ENCODE measurements around the gene HPSE2. TPM values are rescaled to one million over a fixed set of nuclear protein-coding genes. Genes with fewer than 3 reads are reported as not detected.

The HPSE2 gene
- total RNA-seq, 2 experiments from 2014 or later, result not detected

GRCh38 chr10:98745645-98746044 lies 490.0 kb downstream of the HPSE2 start:
- Mint-ChIP-seq H3K36me3 (ENCODE audit: low read depth) (no peaks in the 10 kb centered on the region), H3K4me1 (no peaks in the 10 kb centered on the region), H3K27me3 (peaks cover 6% of the 10 kb centered on the region), H3K4me3 (no peak overlapping the region), H3K27ac (no peak overlapping the region), H3K9me3 (ENCODE audit: low read depth) (no peaks in the 10 kb centered on the region)
- POLR2A ChIA-PET, result no interaction called here
- DNase-seq, result no peak
- intact Hi-C loops (cut with DNase I, micrococcal nuclease), result loop anchor here (5.0 to 10.0 kb wide), 2 partner anchors 299 to 502 kb away; no protein-coding TSS in a partner anchor
- ATAC-seq, result no peak
- CTCF ChIA-PET, result interaction anchor here (0.5 kb wide), 1 partner anchor 682 kb away, joined by 4 read pairs; no protein-coding TSS in a partner anchor

- CTCF ChIA-PET, result interaction anchor here (0.5 to 0.9 kb wide), 2 partner anchors 12 to 521 kb away, joined by 3 to 4 read pairs; no protein-coding TSS in a partner anchor
- POLR2A ChIA-PET, result no interaction called here
- no peak for ATAC-seq
Measured at GRCh38 chr10:98720551-98720950, 515.1 kb downstream of the HPSE2 start.

GRCh38 chr10:98713586-98713985 lies 522.1 kb downstream of the HPSE2 start:
- no peak for DNase-seq
- Mint-ChIP-seq H3K4me3 (no peak overlapping the region), H3K4me1 (no peaks in the 10 kb centered on the region), H3K27me3 (no peaks in the 10 kb centered on the region), H3K9me3 (ENCODE audit: low read depth) (no peaks in the 10 kb centered on the region), H3K36me3 (ENCODE audit: low read depth) (no peaks in the 10 kb centered on the region), H3K27ac (no peak overlapping the region)
- POLR2A ChIA-PET, result no interaction called here
- ATAC-seq, result no peak
- CTCF ChIA-PET, result no interaction called here
- intact Hi-C loops (cut with DNase I, micrococcal nuclease), result no loop called here

More at GRCh38 chr10:98720551-98720950, 515.1 kb downstream of the HPSE2 start:
- no peaks in the 10 kb centered on the region for H3K9me3 Mint-ChIP-seq (ENCODE audit: low read depth)
- DNase-seq, result no peak
- peaks cover 2% of the 10 kb centered on the region for H3K27me3 Mint-ChIP-seq
- no peaks in the 10 kb centered on the region for H3K4me1 Mint-ChIP-seq
- H3K4me3 Mint-ChIP-seq, result no peak overlapping the region
- intact Hi-C loops (cut with DNase I, micrococcal nuclease), result no loop called here
- no peak overlapping the region for H3K27ac Mint-ChIP-seq
- no peaks in the 10 kb centered on the region for H3K36me3 Mint-ChIP-seq (ENCODE audit: low read depth)

- ATAC-seq (no peak), DNase-seq (no peak)
- Mint-ChIP-seq H3K27ac (no peak overlapping the region), H3K4me3 (no peak overlapping the region), H3K9me3 (ENCODE audit: low read depth) (no peaks in the 10 kb centered on the region), H3K27me3 (peaks cover 11% of the 10 kb centered on the region), H3K4me1 (no peaks in the 10 kb centered on the region), H3K36me3 (ENCODE audit: low read depth) (no peaks in the 10 kb centered on the region)
- CTCF ChIA-PET, result interaction anchor here (0.8 kb wide), 1 partner anchor 78 kb away, joined by 4 read pairs; no protein-coding TSS in a partner anchor
- POLR2A ChIA-PET, result no interaction called here
- intact Hi-C loops (cut with DNase I, micrococcal nuclease), result no loop called here
Measured at GRCh38 chr10:98696516-98696915, 539.1 kb downstream of the HPSE2 start.

- DNase-seq, result no peak
- Mint-ChIP-seq H3K4me1 (no peaks in the 10 kb centered on the region), H3K4me3 (no peak overlapping the region), H3K9me3 (ENCODE audit: low read depth) (no peaks in the 10 kb centered on the region), H3K27ac (no peak overlapping the region), H3K27me3 (peaks cover 12% of the 10 kb centered on the region), H3K36me3 (ENCODE audit: low read depth) (no peaks in the 10 kb centered on the region)
- intact Hi-C loops (cut with DNase I, micrococcal nuclease), result no loop called here
- CTCF ChIA-PET, result no interaction called here
- ATAC-seq, result no peak
- POLR2A ChIA-PET, result no interaction called here
Measured at GRCh38 chr10:98694883-98695282, 540.8 kb downstream of the HPSE2 start.

- POLR2A ChIA-PET, result no interaction called here
- H3K36me3 Mint-ChIP-seq (ENCODE audit: low read depth), result peaks cover 2% of the 10 kb centered on the region
Measured at GRCh38 chr10:98694014-98694413, 541.6 kb downstream of the HPSE2 start.

GRCh38 chr10:98687685-98688084 lies 548.0 kb downstream of the HPSE2 start:
- CTCF ChIA-PET, result no interaction called here
- Mint-ChIP-seq H3K9me3 (ENCODE audit: low read depth) (peaks cover 19% of the 10 kb centered on the region), H3K27me3 (peaks cover 15% of the 10 kb centered on the region), H3K27ac (no peak overlapping the region), H3K4me1 (no peaks in the 10 kb centered on the region), H3K36me3 (ENCODE audit: low read depth) (peaks cover 2% of the 10 kb centered on the region), H3K4me3 (no peak overlapping the region)
- no peak for DNase-seq
- intact Hi-C loops (cut with DNase I, micrococcal nuclease), result no loop called here
- POLR2A ChIA-PET, result no interaction called here
- no peak for ATAC-seq

More at GRCh38 chr10:98694014-98694413, 541.6 kb downstream of the HPSE2 start:
- Mint-ChIP-seq H3K4me3 (no peak overlapping the region), H3K27ac (no peak overlapping the region), H3K4me1 (no peaks in the 10 kb centered on the region), H3K9me3 (ENCODE audit: low read depth) (peaks cover 6% of the 10 kb centered on the region), H3K27me3 (peaks cover 14% of the 10 kb centered on the region)
- CTCF ChIA-PET, result no interaction called here
- no peak for ATAC-seq
- intact Hi-C loops (cut with DNase I, micrococcal nuclease), result no loop called here
- no peak for DNase-seq

- intact Hi-C loops (cut with DNase I, micrococcal nuclease), result no loop called here
- POLR2A ChIA-PET, result no interaction called here
Measured at GRCh38 chr10:98684019-98684899, 551.4 kb downstream of the HPSE2 start.

GRCh38 chr10:98676895-98677294 lies 558.8 kb downstream of the HPSE2 start:
- Mint-ChIP-seq H3K27ac (no peak overlapping the region), H3K27me3 (peaks cover 14% of the 10 kb centered on the region), H3K9me3 (ENCODE audit: low read depth) (no peaks in the 10 kb centered on the region), H3K36me3 (ENCODE audit: low read depth) (no peaks in the 10 kb centered on the region), H3K4me1 (no peaks in the 10 kb centered on the region), H3K4me3 (no peak overlapping the region)
- intact Hi-C loops (cut with DNase I, micrococcal nuclease), result no loop called here
- ChIA-PET POLR2A (no interaction called here), CTCF (interaction anchor here (0.7 kb wide), 1 partner anchor 348 kb away, joined by 3 read pairs; no protein-coding TSS in a partner anchor)
- ATAC-seq (no peak), DNase-seq (no peak)

More at GRCh38 chr10:98684019-98684899, 551.4 kb downstream of the HPSE2 start:
- H3K9me3 Mint-ChIP-seq (ENCODE audit: low read depth), result peaks cover 16% of the 10 kb centered on the region
- CTCF ChIA-PET, result no interaction called here
- ATAC-seq (no peak), DNase-seq (no peak)
- no peak overlapping the region for H3K27ac Mint-ChIP-seq
- H3K4me3 Mint-ChIP-seq, result no peak overlapping the region
- peaks cover 16% of the 10 kb centered on the region for H3K27me3 Mint-ChIP-seq
- H3K36me3 Mint-ChIP-seq (ENCODE audit: low read depth), result peaks cover 2% of the 10 kb centered on the region
- H3K4me1 Mint-ChIP-seq, result no peaks in the 10 kb centered on the region

- Mint-ChIP-seq H3K27me3 (peaks cover 13% of the 10 kb centered on the region), H3K4me3 (no peak overlapping the region), H3K4me1 (no peaks in the 10 kb centered on the region), H3K27ac (no peak overlapping the region), H3K9me3 (ENCODE audit: low read depth) (no peaks in the 10 kb centered on the region), H3K36me3 (ENCODE audit: low read depth) (no peaks in the 10 kb centered on the region)
- ChIA-PET POLR2A (no interaction called here), CTCF (interaction anchor here (0.6 to 1.0 kb wide), 3 partner anchors 7 to 464 kb away, joined by 3 to 4 read pairs (median 3); no protein-coding TSS in a partner anchor)
- DNase-seq (no peak), ATAC-seq (no peak)
- intact Hi-C loops (cut with DNase I, micrococcal nuclease), result no loop called here
Measured at GRCh38 chr10:98675902-98676301, 559.8 kb downstream of the HPSE2 start.

GRCh38 chr10:98673171-98673782 lies 562.4 kb downstream of the HPSE2 start:
- Mint-ChIP-seq H3K4me3 (no peak overlapping the region), H3K27me3 (peaks cover 12% of the 10 kb centered on the region), H3K4me1 (no peaks in the 10 kb centered on the region), H3K9me3 (ENCODE audit: low read depth) (no peaks in the 10 kb centered on the region), H3K36me3 (ENCODE audit: low read depth) (no peaks in the 10 kb centered on the region), H3K27ac (no peak overlapping the region)
- DNase-seq, result no peak
- ChIA-PET POLR2A (no interaction called here), CTCF (no interaction called here)
- ATAC-seq, result no peak
- intact Hi-C loops (cut with DNase I, micrococcal nuclease), result no loop called here
